ENCODE measurements around the gene FRMD4A. TPM values are rescaled to one million over a fixed set of nuclear protein-coding genes. Genes with fewer than 3 reads are reported as not detected.
A peak's percentile ranks its signal among the peaks of the same experiment; 100 is the strongest.
"Not testable (repeated sequence)": the region's sequence is repeated elsewhere in the genome, so short reads cannot be mapped to it uniquely, and the experiment has no call there.

Gene FRMD4A
- total RNA-seq, 1 experiment from 2014 or later, result 8.8 TPM

DNA sequence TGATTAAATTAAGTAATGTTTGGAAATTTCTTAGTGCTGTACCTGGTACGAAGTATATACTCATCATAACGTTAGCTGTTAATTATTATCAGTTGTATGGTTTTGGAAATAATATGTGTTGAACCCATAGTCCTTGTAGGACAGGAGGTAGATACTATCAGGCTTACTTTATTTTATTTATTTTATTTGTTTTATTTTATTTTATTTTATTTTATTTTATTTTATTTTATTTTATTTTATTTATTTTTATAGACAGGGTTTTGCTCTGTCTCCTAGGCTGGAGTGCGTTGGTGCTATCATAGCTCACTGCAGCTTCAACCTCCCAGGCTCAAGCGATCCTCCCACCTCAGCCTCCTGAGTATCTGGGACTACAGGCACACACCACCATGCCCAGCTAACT lies 465.5 kb downstream of the FRMD4A start:
- DNase-seq, H3K27me3 ChIP-seq, H3K36me3 ChIP-seq, H3K4me3 ChIP-seq, H3K9me3 ChIP-seq: not testable (repeated sequence)

DNA sequence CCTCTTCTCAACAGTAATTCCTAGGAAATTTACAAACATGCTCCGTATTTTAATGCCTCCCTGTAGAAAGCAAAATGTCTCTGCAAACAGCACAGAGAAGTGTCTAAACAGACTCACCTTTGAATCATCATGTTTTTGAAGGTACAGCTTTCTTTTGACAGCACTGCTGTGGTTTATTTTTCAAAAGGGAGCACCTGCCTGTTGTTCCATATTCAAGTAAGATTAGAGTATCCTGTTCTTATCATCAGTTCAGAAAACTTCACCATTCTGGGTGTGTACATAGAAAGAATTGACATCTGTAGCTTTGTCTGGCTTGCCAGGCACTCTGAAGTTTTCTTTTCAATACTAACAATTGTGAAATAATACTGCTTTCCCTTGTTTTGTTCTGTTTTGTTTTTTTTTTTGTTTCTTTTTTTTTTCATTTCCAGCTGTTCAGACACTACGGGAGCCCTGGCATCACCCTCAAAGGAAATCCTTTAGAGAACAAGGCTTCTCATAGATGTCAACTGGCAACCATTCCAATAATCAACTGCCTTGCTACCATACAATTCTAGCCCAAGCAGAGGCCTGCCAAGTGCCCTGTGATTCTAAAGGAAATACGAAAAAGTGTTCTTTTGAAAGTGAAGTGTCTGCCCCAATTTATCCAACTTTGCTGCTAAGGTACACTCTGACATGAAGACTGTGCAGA lies 468.0 kb downstream of the FRMD4A start:
- Histone ChIP-seq H3K9me3 (no peaks in the 10 kb centered on the region), H3K27me3 (no peaks in the 10 kb centered on the region), H3K36me3 (no peaks in the 10 kb centered on the region), H3K4me3 (no peak overlapping the region)
- DNase-seq, result no peak

DNA sequence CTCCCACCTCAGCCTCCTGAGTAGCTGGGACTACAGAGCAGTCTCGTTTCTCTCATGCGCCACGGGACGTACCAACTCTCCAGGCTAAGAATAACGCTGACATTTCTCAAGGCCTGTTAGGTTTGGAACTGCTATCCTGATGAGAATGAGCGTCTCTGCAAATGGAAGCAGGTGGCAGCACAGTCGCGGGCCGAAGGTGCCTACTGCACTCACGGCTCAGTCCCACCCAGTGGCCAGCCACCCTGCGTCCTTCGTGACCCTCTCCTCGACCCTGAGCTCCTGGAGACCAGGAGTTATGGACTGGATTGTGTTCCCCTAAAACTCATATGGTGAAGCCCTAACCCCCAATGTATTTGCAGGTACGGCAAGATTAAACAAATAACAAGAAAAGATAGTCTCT lies 469.8 kb downstream of the FRMD4A start:
- H3K36me3 ChIP-seq, result no peaks in the 10 kb centered on the region

DNA sequence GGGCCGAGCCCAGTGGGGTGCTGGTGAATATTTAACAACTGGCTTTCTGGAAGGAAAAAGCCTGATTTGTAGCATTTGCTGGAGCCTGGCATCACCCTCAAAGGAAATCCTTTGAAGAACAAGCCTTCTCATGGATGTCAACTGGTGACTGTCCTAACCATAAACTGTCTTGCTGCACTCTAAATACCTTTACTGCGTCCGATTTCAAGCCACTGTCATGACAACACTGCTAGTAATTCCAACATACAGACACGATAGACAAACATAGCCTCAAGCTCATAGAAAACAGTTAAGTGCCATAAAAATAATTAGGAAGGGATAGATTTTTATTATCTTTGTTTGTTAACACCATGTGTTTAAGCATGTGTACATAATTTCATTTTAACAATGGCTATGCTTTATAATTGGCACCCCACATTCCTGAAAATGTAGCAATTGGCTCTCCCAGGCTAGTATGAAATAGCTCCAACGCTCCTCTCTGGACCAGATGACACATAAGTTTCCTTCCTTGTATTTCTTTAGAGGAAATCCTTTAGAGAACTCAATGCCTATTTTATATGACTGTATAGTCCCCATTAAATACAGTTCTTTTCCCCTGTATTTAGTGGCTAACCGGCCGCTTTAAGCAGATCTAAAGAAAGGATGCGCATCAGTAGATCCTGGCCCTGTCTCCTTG lies 470.6 kb downstream of the FRMD4A start:
- H3K4me3 ChIP-seq, result no peak overlapping the region
- H3K36me3 ChIP-seq, result no peaks in the 10 kb centered on the region
- no peaks in the 10 kb centered on the region for H3K27me3 ChIP-seq
- DNase-seq, result no peak
- H3K9me3 ChIP-seq, result no peaks in the 10 kb centered on the region

More for the DNA sequence above, 469.8 kb downstream of the FRMD4A start:
- Histone ChIP-seq H3K4me3 (no peak overlapping the region), H3K27me3 (no peaks in the 10 kb centered on the region), H3K9me3 (no peaks in the 10 kb centered on the region)
- DNase-seq, result no peak

DNA sequence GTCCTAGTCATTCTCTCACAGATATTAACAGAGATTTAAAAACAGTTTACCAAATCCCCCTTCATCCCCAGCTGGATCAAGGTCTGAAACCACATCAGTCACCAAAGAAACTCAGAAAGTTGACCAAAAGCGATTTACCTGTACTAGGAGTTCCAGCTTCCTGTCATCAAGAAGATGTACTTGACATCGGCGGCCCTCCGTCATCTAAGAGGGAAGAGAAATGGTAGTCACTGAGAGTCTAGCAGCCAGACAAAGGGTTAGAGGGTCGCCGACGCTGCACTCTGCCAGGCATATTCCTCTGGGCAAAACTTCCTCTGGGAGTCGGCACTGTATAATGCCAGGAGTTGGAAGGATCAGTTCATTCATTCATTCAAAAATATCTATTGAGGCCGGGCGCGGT lies 472.0 kb downstream of the FRMD4A start:
- Histone ChIP-seq H3K9me3 (no peaks in the 10 kb centered on the region), H3K4me3 (no peak overlapping the region), H3K36me3 (no peaks in the 10 kb centered on the region), H3K27me3 (no peaks in the 10 kb centered on the region)
- no peak for DNase-seq

DNA sequence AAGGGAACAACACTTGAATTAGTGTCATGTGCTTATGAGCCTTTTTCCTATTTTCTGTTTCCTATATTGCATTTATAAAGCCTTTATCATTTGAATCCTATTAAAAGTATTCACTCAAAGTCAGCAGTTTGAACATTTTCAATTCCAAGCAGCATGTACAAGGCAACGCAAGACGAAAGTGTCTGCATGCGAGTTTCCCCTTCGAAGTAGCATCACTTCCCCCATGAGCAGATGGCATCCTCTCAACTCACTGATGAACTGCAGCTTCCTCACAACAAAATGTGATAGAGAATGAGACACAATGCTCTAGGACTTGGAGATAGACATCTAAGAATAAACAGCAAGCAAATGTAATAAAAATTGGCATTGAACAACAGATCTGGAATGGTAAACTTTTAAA lies 473.3 kb downstream of the FRMD4A start:
- no peak for DNase-seq
- Histone ChIP-seq H3K36me3 (no peaks in the 10 kb centered on the region), H3K9me3 (no peaks in the 10 kb centered on the region), H3K27me3 (no peaks in the 10 kb centered on the region), H3K4me3 (no peak overlapping the region)

DNA sequence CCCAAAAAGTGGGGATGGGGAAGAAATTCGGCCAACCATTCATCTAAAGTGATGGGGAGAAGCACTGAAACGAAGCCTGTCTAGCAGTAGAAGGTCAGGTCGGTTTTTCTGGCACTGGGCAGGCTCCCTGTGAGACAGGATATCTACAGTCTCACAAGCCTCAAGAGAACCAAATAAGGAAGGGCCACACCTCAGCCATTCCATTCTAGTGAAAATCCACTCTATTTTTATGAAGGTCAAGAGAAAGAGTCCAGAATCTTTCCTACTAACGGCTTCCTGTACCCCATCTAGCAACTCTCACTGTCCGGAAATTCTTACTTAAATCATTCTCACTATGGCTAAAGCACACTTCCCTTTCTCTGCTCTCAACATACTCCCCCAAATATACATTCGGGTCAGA lies 476.9 kb downstream of the FRMD4A start:
- Histone ChIP-seq H3K27me3 (no peaks in the 10 kb centered on the region), H3K4me3 (no peak overlapping the region)
- no peak for DNase-seq

DNA sequence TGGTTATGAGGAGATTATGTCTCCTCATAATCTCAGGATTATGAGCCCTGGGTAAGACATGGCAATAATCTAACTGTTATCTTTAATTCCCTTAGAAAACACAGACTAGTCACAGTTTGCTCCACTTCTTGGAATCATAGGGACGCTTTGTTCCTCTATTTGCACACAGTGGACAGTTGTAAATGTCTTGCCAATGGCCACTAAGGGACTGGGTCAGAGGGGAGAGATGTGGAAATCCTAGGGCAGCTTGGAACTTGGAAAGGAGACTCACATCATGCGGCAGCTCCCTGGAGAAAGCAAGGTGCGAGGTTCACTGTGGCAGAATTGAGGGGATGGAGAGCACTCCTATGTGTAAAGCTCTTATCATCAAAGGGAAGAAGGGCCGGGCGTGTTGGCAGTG lies 477.9 kb downstream of the FRMD4A start:
- DNase-seq, result no peak

More for the DNA sequence above, 476.9 kb downstream of the FRMD4A start:
- Histone ChIP-seq H3K9me3 (no peaks in the 10 kb centered on the region), H3K36me3 (no peaks in the 10 kb centered on the region)

DNA sequence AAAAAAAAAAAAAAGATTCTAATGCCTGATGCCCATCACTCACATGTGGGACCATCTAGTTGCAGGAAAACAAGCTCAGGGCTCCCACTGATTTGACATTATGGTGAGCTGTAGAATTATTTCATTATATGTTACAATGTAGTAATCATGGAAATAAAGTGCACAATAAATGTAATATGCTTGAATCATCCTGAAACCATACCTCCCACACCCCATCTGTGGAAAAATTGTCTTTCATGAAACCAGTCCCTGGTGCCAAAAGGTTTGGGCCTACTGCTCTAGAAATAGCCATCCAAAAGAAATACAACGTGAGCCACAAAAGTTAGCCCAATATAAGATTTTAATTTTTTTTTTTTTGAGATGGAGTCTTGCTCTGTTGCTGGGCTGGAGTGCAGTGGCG lies 478.8 kb downstream of the FRMD4A start:
- Histone ChIP-seq H3K36me3 (no peaks in the 10 kb centered on the region), H3K27me3 (no peaks in the 10 kb centered on the region), H3K4me3 (no peak overlapping the region), H3K9me3 (no peaks in the 10 kb centered on the region)
- no peak for DNase-seq

More for the DNA sequence above, 477.9 kb downstream of the FRMD4A start:
- H3K4me3 ChIP-seq, result no peak overlapping the region
- H3K36me3 ChIP-seq, result no peaks in the 10 kb centered on the region
- no peaks in the 10 kb centered on the region for H3K9me3 ChIP-seq
- no peaks in the 10 kb centered on the region for H3K27me3 ChIP-seq

DNA sequence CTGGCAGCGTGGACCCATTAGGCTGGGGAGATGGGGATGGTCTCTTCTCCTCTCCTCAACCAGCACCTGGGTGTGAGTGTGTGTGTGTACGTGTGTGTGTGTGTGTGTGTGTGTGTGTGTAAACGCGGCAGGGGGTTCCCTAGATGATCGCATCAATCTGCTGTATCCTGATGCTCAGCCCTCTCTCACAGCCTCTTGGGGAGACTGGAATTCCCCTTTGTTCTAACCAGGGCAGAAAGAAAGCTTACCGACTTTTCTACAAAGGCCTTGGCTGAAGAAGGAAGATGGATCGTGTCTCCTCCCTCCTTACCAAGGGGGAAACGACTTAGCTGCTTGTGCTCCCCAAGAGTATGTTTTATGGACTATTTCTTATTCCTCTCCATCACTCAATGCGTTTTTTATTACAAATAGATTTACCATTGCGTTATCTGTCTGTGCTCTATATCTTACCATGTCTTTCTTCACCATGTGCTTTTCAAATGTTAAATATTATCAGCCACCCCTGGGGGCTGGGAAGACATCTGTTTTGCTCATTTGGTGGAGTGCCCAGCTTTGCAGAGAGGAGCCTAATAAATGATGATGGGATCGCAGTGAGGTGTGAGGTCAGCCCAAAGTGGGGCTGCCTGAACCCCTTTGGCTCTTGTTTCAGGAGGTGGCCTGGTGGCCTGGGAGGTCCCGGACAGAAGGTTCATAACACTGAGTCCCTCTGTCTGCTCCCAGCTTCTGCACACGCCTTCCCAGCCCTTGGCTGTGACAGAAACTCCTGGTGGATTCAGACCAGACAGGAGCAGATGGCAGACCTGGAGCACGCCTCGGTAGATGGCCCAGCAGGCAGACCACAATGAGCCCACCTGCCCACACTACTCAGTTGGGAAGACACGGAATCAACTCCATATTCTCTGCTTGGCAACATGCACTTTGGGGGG lies 481.9 kb downstream of the FRMD4A start:
- Histone ChIP-seq H3K36me3 (no peaks in the 10 kb centered on the region), H3K9me3 (no peaks in the 10 kb centered on the region), H3K27me3 (no peaks in the 10 kb centered on the region), H3K4me3 (no peak overlapping the region)
- DNase-seq, result no peak

DNA sequence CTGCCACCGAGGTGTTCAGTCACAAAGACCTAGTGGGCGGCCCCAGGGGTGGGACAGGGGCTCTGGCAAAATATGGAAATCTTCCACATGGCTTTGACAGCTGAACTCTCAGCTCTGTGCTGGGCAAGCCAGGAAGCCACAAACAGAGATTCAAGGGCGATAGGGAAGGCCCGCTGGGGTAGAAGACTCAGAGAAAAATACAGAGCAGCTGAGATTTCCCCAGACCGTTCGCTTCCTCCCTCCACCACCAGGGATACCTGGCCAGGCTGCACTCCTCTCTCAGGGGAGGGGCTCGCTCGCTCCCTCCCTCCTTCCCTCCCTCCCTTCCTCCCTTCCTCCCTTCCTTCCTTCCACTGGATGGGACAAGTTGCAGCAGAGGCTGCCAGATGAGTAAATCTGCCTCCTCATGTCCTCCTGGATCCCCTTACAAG lies 483.5 kb downstream of the FRMD4A start:
- Histone ChIP-seq H3K4me3 (no peak overlapping the region), H3K36me3 (no peaks in the 10 kb centered on the region), H3K9me3 (no peaks in the 10 kb centered on the region), H3K27me3 (no peaks in the 10 kb centered on the region)
- no peak for DNase-seq

DNA sequence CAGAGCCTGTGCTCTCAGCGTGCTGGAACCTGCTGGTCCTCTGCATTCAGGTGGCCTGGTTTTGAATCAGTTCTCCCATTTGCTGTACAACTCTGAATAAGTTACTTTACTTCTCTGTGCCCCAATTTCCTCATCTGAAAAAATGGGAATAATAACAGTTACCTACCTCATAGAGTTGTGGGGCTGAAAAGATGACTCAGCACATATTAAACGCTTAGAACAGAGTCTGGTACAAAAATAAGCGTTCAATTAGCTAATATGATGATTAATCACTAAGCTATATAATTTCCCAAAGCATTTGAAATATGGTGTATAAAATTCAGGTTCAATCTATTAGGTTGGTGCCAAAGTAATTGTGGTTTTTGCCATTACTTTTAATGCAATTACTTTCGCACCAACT lies 484.8 kb downstream of the FRMD4A start:
- Histone ChIP-seq H3K27me3 (no peaks in the 10 kb centered on the region), H3K36me3 (no peaks in the 10 kb centered on the region), H3K4me3 (no peak overlapping the region), H3K9me3 (no peaks in the 10 kb centered on the region)
- DNase-seq, result no peak

DNA sequence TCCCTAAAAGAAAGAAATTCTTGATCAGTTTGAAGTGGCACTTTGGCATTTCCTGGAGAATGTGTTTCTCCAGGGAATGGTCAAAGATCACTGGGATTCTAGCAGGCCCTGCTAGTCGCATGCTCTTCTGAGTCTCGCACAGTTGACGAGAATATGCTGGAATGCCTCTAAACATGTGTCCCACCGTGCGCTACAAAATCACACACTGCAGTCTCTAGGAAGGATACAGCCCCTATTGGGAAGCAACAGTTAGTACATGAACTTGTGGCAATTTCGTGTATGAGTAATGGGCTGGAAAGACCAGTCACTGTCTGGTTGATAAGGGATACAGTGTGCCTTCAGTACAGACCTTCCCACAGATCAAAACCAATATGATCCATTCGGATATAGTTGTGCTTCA lies 486.1 kb downstream of the FRMD4A start:
- no peak for DNase-seq
- no peaks in the 10 kb centered on the region for H3K9me3 ChIP-seq
- no peaks in the 10 kb centered on the region for H3K27me3 ChIP-seq
- H3K36me3 ChIP-seq, result no peaks in the 10 kb centered on the region
- H3K4me3 ChIP-seq, result no peak overlapping the region

DNA sequence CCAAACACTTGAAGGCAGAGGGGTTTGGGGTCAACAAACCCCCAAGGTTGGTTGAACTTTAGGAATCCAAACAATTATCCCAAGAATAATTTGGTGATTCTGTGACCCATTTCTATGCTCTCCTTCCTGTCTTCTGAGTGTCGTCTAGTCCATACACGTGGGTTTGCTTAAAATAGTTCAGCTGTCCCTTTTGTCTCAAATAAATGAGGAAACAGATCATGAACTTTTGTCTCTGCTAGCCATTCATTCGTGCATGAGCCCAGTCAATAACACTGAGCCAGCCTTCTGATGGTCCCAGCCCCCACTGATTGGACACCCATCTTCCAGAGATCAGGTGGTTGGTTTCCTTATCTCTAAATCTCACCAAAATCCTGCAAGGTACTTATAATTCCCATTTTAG lies 488.6 kb downstream of the FRMD4A start:
- no peaks in the 10 kb centered on the region for H3K27me3 ChIP-seq
- DNase-seq, result no peak
- H3K36me3 ChIP-seq, result no peaks in the 10 kb centered on the region
- H3K9me3 ChIP-seq, result no peaks in the 10 kb centered on the region
- no peak overlapping the region for H3K4me3 ChIP-seq

DNA sequence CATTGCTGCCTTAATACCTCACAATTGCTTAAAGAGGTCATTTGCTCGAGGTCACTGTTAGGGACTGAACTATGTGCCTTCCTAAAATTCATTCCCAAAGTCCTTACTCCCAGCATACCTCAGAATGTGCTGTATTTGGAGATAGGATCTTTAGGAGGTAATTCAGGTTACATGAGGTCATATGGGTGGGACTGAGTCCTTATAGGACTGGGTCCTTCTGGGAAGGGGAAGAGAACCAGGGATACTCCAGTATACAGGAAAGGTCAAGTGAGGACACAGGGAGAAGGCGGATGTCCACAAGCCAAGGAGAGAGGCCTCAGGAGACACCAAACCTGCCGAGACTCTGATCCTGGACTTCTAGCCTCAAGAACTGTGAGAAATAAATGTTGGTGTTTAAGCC lies 490.7 kb downstream of the FRMD4A start:
- no peak for DNase-seq
- no peak overlapping the region for H3K4me3 ChIP-seq
- no peaks in the 10 kb centered on the region for H3K9me3 ChIP-seq
- no peaks in the 10 kb centered on the region for H3K36me3 ChIP-seq
- H3K27me3 ChIP-seq, result no peaks in the 10 kb centered on the region

DNA sequence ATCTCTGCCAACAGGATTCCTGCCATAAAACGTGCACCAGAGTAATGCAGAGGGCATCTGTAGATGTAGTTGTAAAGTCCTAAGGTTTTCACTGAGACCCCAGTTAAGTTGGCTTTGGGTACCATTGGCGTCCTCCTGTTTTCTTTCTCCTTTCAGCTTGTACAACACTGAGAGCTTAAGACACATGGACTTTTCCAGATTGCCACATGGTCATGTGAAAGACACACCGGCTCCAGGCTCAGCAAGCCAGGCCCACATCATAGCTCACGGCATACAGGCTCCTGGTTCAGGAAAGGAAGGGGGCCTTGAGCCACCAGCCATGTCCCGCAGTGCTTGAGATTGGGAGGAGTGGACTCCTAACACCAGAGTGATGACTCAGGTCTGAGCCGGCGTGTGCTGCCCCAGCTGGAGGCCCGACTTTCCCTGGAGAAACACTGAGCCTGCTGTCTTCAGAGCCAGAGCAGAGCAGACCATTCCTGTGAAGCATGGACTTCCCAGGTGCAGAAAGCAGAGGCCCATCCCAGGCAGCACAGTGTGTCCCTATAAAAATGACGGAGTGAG lies 491.2 kb downstream of the FRMD4A start:
- H3K4me3 ChIP-seq, result no peak overlapping the region
- peak; percentile 82 for DNase-seq
- H3K27me3 ChIP-seq, result no peaks in the 10 kb centered on the region
- no peaks in the 10 kb centered on the region for H3K9me3 ChIP-seq
- no peaks in the 10 kb centered on the region for H3K36me3 ChIP-seq

DNA sequence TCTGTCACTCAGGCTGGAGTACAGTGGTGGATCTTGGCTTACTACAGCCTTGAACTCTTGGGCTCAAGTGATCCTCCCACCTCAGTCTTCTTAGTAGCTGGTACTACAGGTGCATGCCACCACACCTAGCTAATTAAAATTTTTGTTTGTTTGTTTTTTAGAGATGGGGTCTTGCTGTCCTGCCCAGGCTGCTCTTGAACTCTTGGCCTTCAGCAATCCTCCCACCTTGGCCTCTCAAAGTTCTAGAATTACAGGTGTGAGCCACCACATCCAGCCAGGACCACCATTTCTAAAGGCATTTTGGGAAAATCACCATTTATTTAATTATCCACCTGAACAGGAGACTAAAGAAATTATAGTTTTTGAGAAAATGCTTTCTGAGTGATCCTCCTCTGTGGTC lies 491.7 kb downstream of the FRMD4A start:
- no peak for DNase-seq
- H3K4me3 ChIP-seq, result no peak overlapping the region

More for the DNA sequence above, 491.7 kb downstream of the FRMD4A start:
- Histone ChIP-seq H3K27me3 (no peaks in the 10 kb centered on the region), H3K36me3 (no peaks in the 10 kb centered on the region), H3K9me3 (no peaks in the 10 kb centered on the region)
